GM20000 (cell line): ENCODE data around the gene GET3.

Experiments
- DNase-seq: peaks from one replicate; pipeline ENCODE4 v3.0.0; 2012; ENCODE audit warnings: low spot score
- CTCF ChIP-seq: IDR thresholded peaks from 2 replicates; pipeline ENCODE4 v1.5.1; 2012; ENCODE audit warnings: mild to moderate bottlenecking, control low read depth; ENCODE audit errors: extremely low read depth, missing control alignments

The GET3 gene

GRCh38 chr19:12789904-12790619 is 52.8 kb downstream of the GET3 start:
- TF ChIP-seq CTCF = no peak
- DNase-seq = peak; percentile 98

- TF ChIP-seq CTCF = no peak
- DNase-seq = no peak
Observed at GRCh38 chr19:12790628-12791344, 53.5 kb downstream of the GET3 start.

GRCh38 chr19:12791345-12792050 is 54.2 kb downstream of the GET3 start, which contains the start of gene JUNB:
Gene JUNB (plus strand): TSS chr19:12791486. CDS start chr19:12791772, 286 bp downstream.
- DNase-seq = peak; percentile 94
- no peak for TF ChIP-seq CTCF

GRCh38 chr19:12792051-12792852 is 55.0 kb downstream of the GET3 start:
- peak; percentile 62 for DNase-seq
- TF ChIP-seq CTCF = no peak

- no peak for DNase-seq
- no peak for TF ChIP-seq CTCF
Observed at GRCh38 chr19:12792853-12793289, 55.6 kb downstream of the GET3 start.

GRCh38 chr19:12793290-12794195 is 56.2 kb downstream of the GET3 start:
- peak; percentile 97 for DNase-seq
- TF ChIP-seq CTCF = peak; percentile 4
